IPS-18a (cell line): Measurements from ENCODE around the gene SLCO2B1.

Experiments used
- H3K27ac ChIP-seq: one replicate; pipeline ENCODE4 v1.5.1; 2013; ENCODE audit warnings: low read length
- H3K27me3 ChIP-seq: one replicate; pipeline ENCODE4 v1.6.1; 2013; ENCODE audit warnings: mild to moderate bottlenecking, low read length; ENCODE audit not compliant: control insufficient read depth, insufficient read depth
- H3K36me3 ChIP-seq: one replicate; pipeline ENCODE4 v1.6.1; 2013; ENCODE audit warnings: low read depth, low read length; ENCODE audit not compliant: control insufficient read depth
- H3K4me1 ChIP-seq: one replicate; pipeline ENCODE4 v1.6.1; 2013; ENCODE audit warnings: low read depth, low read length; ENCODE audit not compliant: control insufficient read depth
- H3K4me3 ChIP-seq: one replicate; pipeline ENCODE4 v1.5.1; 2013; ENCODE audit warnings: low read length
- H3K9ac ChIP-seq: one replicate; pipeline ENCODE4 v1.6.1; 2013; ENCODE audit warnings: mild to moderate bottlenecking, low read length, moderate library complexity
- H3K9me3 ChIP-seq: one replicate; pipeline ENCODE4 v1.6.1; 2013; ENCODE audit warnings: low read depth, low read length; ENCODE audit not compliant: control insufficient read depth

SLCO2B1 gene

DNA sequence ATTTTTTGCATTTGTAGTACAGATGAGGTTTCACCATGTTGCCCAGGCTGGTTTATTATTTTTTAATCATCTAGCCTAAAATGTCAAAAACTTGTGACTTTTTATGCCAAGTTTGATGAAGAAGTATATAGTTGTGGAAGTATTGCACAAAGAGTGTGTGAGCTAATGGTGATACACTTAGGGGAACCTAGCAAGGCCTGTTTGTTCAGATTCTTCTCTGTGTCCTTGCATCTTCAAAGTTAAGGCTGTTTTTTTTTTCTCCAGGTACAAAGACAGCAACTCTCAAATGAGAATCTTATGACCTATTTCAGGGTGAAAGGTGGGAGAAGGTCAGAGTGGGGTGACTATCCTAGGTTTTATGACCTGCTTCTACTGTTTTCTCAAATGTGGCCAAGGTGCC lies 7.3 kb downstream of the SLCO2B1 start:
- Histone ChIP-seq H3K27me3 (no peaks in the 10 kb centered on the region), H3K4me1 (no peaks in the 10 kb centered on the region), H3K27ac (no peak overlapping the region), H3K4me3 (no peak overlapping the region), H3K9ac (no peak overlapping the region), H3K9me3 (no peaks in the 10 kb centered on the region), H3K36me3 (no peaks in the 10 kb centered on the region)

DNA sequence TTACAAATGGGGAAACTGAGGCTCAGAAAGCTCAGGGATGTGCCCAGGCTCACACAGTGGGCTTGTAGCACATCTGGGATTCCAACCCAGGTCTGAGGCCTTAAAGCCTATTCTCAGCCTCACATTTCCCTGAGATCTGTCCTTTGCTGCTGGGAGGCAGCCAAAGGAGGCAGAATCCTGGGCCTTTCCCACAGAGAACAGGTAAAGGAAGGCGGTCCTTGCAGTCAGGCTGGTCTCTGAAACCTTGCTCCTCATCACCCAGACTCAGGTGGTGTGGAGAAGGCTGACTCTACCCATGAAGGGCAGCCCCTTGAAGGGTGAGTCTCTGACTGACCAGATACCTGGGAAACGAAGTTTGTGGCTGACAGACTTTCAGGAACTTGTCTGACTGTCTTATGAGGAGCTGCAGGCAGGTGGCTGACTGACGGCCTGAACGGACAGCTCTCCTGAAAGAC lies 7.8 kb downstream of the SLCO2B1 start:
- Histone ChIP-seq H3K4me3 (no peak overlapping the region), H3K9me3 (no peaks in the 10 kb centered on the region), H3K27ac (no peak overlapping the region), H3K9ac (no peak overlapping the region), H3K27me3 (no peaks in the 10 kb centered on the region), H3K36me3 (no peaks in the 10 kb centered on the region), H3K4me1 (no peaks in the 10 kb centered on the region)

DNA sequence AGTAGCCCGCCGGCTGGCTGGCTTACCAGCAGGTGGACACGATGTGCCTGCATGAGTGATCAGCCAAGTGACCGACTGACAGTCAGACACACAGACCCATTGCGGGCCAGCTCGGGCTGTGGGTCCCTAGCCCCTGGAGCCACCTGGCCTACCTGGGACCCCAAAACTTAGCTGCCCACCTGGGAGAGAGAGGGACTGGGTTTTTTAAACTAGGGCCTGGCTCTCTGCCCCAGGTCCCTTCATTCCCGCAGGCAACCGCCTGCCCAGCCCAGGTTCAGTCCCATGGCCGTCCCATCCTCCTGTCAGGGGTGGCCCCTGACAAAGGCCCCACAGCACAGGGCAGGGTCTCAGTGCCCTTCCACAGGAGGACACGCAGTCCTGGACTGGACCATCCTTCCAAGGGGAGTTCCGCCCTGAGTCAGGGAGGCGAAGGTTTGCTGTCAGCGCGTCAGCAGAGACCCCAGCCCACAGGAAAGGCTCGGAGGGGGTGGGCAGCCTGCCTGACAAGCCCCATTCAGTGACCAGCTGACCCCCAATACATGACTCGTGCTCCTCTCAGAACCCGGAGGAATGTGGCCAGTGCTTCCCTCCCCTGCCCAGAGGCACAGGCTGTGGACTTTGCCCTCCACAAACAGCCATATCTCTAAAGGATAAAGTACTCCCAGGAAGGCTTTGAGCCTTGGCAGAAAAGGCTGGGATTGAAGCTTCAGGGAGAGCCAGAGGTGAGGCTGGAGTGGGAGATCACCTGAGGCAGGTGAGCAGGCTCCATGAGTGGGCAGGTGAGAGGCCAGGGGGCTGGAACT lies 8.4 kb downstream of the SLCO2B1 start:
- H3K4me3 ChIP-seq: no peak overlapping the region
- H3K27ac ChIP-seq: no peak overlapping the region
- H3K9ac ChIP-seq: no peak overlapping the region
- no peaks in the 10 kb centered on the region for H3K27me3 ChIP-seq
- H3K4me1 ChIP-seq: no peaks in the 10 kb centered on the region
- H3K36me3 ChIP-seq: no peaks in the 10 kb centered on the region
- H3K9me3 ChIP-seq: no peaks in the 10 kb centered on the region

DNA sequence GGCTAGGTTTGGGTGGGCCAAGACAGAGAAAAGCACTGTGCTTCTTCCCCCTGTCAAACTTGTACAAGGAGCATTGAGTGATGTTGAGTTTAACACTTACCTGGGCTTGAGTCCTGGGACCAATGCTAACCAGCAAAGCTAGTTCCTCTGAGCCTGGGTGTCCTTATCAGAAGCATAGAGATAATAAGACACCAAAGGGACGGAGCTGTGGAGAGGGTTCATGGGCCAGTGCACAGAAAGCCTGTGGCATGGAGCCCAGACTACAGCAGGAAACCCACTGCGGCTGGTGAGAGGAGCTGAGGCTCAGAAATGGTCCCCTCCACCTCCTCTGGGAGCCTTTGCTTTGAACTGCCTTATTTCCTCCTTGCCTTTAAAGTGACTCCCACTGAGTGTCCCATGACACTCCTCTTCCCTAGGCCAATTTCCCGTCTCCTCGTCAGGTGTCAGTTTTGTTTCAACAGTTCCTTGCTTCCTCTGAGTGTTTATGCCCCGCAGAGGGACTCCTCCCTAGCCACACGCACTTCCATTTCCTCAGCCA lies 9.4 kb downstream of the SLCO2B1 start:
- Histone ChIP-seq H3K36me3 (no peaks in the 10 kb centered on the region), H3K27ac (no peak overlapping the region), H3K9ac (no peak overlapping the region), H3K4me3 (no peak overlapping the region), H3K27me3 (no peaks in the 10 kb centered on the region), H3K4me1 (no peaks in the 10 kb centered on the region), H3K9me3 (no peaks in the 10 kb centered on the region)

DNA sequence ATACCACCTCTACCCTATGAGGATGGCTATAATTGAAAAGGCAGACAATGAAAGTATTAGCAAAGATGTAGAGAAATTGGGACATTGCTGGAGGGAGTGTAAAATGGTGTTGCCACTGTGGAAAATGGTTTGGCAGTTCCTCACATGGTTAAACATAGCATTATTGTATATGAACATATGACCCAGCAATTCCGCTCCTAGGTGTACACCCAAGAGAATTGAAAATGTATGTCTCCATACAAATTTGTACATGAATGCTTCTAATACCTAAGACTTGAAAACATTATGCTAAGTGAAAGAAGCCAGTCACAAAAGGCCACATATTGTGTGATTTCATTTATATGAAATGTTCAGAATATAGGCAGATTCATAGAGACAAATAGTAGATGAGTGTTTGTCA lies 10.0 kb downstream of the SLCO2B1 start:
- Histone ChIP-seq H3K9ac (no peak overlapping the region), H3K4me1 (no peaks in the 10 kb centered on the region), H3K27ac (no peak overlapping the region), H3K27me3 (no peaks in the 10 kb centered on the region), H3K4me3 (no peak overlapping the region), H3K9me3 (no peaks in the 10 kb centered on the region), H3K36me3 (no peaks in the 10 kb centered on the region)

DNA sequence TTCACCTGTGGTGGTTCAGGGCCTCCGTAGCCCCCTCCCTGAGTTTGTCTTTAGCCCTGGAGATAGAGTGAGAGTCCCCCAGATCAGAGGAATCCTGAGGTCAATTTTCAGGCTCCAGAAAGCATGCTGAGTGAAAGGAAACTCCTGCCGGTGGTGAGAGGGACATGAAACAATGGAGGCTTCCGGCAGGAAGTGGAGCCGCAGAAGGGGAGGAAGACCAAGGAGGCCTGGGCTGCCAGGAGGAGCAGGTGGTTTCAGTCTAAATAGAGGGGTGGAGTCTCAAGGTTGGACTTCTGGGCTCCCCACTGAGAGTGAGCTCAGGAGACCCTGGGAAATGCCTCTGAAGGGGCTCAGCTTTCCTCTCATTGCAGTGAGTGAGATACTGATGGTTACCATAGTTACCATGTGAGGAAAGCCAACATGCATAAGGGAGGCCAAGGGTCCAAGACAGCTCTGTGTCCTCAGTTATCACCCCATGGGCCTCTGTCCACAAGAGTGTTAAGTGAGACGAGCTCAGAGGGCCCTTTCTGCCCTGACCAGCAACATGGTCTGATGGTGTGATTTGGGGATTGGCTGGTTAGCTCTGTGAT lies 10.7 kb downstream of the SLCO2B1 start:
- Histone ChIP-seq H3K36me3 (no peaks in the 10 kb centered on the region), H3K4me1 (no peaks in the 10 kb centered on the region), H3K4me3 (no peak overlapping the region), H3K27me3 (no peaks in the 10 kb centered on the region), H3K27ac (no peak overlapping the region), H3K9ac (no peak overlapping the region), H3K9me3 (no peaks in the 10 kb centered on the region)

DNA sequence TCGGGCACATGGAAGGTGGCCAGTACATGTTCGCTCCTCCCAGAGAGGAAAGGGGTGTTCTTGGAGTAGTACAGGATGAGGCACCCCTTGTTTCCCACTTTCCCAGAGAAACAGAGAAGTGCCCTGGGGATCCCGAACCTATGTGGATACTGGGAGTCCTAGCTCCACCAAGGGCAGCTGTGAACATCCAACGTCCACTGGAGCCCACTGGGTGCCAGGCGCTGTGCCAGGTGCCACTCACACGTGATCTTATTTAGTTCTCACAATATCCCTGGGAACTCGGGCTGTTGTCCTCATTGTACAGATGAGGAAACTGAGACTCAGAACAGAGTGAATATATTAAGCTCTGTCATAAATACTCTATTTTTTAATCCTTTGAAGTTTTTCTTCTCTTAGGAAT lies 12.0 kb downstream of the SLCO2B1 start:
- Histone ChIP-seq H3K4me3 (no peak overlapping the region), H3K4me1 (no peaks in the 10 kb centered on the region), H3K27ac (no peak overlapping the region), H3K36me3 (no peaks in the 10 kb centered on the region), H3K9ac (no peak overlapping the region), H3K27me3 (no peaks in the 10 kb centered on the region), H3K9me3 (no peaks in the 10 kb centered on the region)

DNA sequence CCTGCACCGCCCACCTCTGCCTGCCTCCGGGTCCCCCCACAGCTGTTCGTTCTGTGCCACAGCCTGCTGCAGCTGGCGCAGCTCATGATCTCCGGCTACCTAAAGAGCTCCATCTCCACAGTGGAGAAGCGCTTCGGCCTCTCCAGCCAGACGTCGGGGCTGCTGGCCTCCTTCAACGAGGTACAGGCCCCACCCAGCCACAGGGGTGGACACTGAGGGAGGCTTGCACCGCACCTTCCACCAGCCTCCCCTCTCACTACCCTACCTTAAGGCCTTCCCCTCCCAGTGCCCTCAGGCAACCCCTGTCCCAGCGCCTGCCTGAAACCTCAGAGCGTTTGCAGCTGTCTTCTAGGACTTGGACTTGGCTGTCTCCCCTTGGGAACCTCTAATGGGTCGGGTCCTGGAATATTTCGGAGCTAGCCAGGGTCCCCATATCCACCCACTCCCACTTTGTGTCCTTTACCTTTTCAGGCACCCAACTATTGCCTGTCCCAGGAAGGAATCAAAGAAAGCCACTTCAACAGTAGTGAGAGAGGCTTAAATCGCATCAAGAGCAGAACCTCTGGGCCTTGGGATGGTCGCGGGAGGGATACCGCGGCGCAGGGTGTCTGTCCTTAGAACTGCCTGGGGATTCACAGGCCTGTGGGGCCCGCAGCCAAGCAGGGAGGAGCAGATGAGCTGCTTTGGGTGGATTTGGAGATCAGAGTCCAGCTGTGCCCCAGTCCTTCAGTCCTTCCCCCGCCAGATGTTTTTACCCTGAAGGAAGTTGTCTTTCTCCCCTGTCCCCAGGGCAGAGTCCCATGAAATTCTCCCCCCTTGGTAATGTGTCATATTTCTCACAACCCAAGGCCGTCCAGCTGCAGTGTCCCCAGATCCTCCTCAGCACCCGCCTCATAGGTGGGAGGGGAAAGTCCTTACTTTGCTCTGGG lies 13.3 kb downstream of the SLCO2B1 start:
- Histone ChIP-seq H3K36me3 (no peaks in the 10 kb centered on the region), H3K9me3 (no peaks in the 10 kb centered on the region), H3K4me3 (no peak overlapping the region), H3K27ac (no peak overlapping the region), H3K27me3 (no peaks in the 10 kb centered on the region), H3K4me1 (no peaks in the 10 kb centered on the region), H3K9ac (no peak overlapping the region)

DNA sequence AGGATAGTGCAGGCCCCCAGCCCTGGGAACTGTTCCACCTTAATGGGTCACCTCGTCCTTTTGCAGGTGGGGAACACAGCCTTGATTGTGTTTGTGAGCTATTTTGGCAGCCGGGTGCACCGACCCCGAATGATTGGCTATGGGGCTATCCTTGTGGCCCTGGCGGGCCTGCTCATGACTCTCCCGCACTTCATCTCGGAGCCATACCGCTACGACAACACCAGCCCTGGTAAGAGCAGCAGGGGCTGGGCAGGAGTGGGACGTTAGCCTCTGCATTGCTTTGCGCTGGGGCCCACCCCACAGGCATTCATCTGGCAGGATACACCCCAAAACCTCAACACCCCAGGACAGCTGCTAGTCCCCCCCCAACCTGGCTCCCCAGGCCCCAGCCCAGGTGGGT lies 14.8 kb downstream of the SLCO2B1 start:
- Histone ChIP-seq H3K9ac (no peak overlapping the region), H3K27me3 (no peaks in the 10 kb centered on the region), H3K36me3 (no peaks in the 10 kb centered on the region), H3K9me3 (no peaks in the 10 kb centered on the region), H3K4me3 (no peak overlapping the region), H3K27ac (no peak overlapping the region), H3K4me1 (no peaks in the 10 kb centered on the region)

DNA sequence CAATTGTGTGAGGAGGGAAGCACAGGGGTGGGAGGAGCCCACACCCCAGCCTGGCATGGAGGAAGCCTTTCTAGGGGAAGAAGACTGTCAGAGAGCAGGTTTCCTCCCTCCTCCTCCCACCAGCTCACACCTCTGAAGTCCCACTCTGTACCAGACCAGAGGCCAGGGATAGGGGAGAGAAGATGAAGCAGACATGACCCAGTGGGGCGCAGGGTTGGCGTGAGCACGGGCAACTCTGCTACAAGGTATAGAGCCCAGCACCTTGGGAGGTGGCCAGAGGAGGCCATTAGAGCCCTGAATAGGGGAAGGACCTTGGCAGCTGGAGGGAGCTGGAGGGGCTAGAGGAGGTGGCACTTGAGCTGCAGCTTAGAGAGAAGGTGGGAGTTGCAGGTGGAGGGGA lies 15.9 kb downstream of the SLCO2B1 start:
- Histone ChIP-seq H3K4me3 (no peak overlapping the region), H3K27ac (no peak overlapping the region), H3K36me3 (no peaks in the 10 kb centered on the region), H3K9me3 (no peaks in the 10 kb centered on the region), H3K9ac (no peak overlapping the region), H3K27me3 (no peaks in the 10 kb centered on the region), H3K4me1 (no peaks in the 10 kb centered on the region)

DNA sequence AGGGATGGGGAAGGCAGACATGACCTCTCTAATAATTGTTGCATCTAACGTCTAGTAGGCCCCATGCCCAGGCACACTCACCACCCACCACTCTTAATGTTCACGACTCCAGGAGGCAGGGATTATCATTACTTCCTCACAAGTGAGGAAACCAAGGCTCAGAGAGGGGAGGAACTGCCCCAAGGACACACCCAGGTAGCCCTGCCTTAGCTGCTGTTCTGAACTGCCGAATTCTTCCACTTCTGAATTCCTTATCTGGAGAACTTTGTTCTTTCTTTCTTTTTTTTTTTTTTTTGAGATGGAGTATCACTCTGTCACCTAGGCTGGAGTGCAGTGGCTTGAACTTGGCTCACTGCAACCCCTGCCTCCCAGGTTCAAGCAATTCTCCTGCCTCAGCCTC lies 16.7 kb downstream of the SLCO2B1 start:
- H3K9me3 ChIP-seq: no peaks in the 10 kb centered on the region
- no peak overlapping the region for H3K4me3 ChIP-seq
- no peaks in the 10 kb centered on the region for H3K36me3 ChIP-seq
- H3K27me3 ChIP-seq: no peaks in the 10 kb centered on the region
- H3K9ac ChIP-seq: no peak overlapping the region
- no peak overlapping the region for H3K27ac ChIP-seq
- no peaks in the 10 kb centered on the region for H3K4me1 ChIP-seq
